Stimulated activated CD4-positive, alpha-beta T cell treated with anti-CD3 and anti-CD28 coated beads, Interleukin-12 subunit alpha, Interleukin-12 subunit beta, amount 100 ng/mL, for 4 hours (primary cell): ENCODE data around the gene KRTAP5-5.
"Not testable (repeated sequence)": the region's sequence is repeated elsewhere in the genome, so short reads cannot be mapped to it uniquely, and the experiment has no call there.

Experiments
- DNase-seq: peaks from one replicate; pipeline ENCODE4 v3.0.0-alpha.2; 2020

KRTAP5-5 gene

GRCh38 chr11:1643146-1643690 lies 13.6 kb downstream of the KRTAP5-5 start:
- DNase-seq, result no peak

GRCh38 chr11:1644601-1645356 lies 15.2 kb downstream of the KRTAP5-5 start:
- DNase-seq, result no peak

GRCh38 chr11:1645357-1645821 lies 15.8 kb downstream of the KRTAP5-5 start:
- DNase-seq, result no peak

DNA sequence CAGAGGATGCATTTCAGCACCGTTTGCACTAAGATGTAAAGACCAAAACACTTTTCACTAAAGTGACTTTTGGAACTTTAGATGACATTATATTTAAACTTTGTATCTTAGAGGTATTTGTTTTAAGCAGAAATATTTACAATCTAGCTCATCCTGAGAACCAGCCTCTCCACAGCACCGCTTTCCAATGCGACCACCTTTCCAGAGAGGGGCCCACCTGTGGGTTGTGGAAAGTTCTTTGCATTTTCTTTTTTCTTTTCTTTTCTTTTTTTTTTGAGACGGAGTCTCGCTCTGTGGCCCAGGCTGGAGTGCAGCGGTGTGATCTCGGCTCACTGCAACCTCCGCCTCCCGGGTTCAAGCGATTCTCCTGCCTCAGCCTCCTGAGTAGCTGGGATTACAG lies 17.0 kb downstream of the KRTAP5-5 start:
- not testable (repeated sequence) for DNase-seq

DNA sequence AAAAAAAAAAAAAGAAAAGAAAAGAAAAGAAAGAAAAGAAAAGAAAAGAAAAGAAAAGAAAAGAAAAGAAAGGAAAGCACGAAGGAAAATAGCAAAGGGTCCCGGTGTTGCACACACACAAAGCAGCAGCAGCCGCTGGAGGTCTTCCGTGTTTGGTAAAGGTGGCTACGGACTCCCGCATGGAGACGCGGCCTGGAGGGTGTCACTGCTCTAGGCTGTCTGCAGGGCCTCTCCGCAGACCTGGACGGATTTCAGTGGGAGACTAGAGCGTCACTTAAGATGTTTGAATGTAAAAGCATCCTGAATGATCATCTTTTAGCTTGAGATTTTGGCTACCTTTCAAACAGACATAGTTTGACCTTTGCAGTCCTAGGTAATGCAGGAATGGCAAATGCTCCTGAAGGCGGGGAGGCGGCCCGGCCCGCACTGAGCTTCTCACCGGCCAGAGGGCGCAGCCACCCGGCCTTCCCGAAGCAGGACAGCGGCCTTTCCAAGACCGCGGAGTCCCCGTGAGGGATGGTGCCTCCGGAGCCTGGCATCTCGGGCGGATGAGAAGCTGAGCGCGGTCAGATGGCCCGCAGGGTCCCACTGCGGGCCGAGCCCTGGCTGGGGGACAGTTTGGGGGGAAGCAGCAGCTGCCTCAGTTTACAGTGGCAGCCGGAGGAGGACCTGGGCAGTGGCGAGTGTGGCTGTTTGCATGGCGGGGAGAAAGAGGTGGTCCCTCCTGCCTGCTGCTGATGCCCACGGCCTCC lies 18.5 kb downstream of the KRTAP5-5 start:
- DNase-seq, result no peak

DNA sequence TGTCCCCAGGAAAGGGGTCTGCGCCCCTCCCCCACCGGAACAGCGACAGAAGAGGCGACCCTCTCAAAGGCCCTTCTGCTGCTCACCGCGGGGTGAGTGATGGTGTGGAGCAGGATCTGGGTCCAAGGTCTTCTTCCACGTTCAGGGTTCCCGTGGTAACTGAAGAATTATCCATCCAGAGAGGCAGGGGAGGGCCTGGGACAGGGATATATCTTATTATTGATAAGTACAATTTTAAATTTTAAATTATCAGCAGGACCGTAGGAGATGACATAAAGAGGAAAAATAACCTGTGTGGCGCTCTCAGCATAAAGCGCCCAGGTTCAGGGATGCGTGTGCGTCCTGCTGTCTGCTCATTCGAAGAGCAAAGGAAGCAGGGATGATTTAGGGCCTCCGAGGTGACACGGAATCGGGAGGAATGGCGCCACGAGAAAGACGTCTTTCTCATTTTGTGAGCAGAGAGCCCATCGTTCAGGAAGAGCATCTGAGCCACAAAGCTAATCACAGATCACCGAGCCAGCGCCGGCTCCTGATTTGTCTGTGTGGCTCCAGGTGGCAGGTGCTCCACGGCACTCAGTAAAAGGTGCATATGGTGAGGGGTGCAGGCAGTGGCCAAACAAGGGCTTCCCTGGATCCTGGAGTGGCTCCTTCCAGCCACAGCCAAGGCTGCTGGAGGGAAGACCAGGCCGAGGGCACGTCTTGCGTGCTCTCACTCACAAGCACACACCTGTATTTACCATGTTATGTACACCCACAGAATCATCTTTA lies 19.3 kb downstream of the KRTAP5-5 start:
- DNase-seq, result no peak

GRCh38 chr11:1650034-1650917 lies 20.7 kb downstream of the KRTAP5-5 start:
- no peak for DNase-seq

DNA sequence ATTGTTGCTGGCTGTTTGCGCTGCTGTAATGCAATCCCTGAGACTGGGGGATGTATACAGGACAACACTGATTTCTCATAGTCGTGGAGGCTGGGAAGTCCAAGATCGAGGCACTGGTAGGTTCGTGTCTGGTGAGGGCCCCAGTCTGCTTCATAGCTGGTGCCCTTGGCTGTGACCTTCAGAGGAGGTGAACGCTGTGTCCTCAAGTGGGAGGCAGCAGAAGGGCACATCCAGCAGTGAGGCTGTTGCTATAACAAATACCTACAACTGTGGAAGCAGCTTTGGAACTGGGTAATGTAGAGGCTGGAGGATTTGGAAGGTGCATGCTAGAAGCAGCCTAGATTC lies 21.3 kb downstream of the KRTAP5-5 start:
- DNase-seq, result no peak

DNA sequence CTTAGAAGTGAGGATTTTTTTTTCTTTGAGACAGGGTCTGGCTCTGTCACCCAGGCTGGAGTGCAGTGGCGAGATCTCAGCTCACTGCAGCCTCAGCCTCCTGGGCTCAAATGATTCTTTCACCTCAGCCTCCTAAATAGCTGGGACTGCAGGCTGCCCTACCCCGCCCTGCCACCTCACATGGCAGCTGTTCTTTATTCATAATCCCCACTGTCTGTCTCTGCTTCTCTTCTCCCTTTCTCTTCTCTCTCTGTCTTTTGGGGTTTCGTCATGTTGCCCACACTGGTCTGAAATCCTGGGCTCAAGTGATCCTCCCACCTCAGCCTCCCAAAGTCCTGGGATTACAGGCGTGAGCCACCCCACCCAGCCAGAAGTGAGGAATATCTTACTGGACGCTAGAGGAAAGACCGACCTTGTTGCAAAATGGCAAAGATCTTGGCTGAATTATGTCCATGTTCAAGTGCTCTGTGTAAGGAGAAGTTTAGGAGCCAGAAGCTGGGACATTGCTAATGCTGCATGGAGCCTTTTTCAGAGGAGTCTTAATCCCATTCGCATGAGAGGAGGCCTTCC lies 21.9 kb downstream of the KRTAP5-5 start:
- no peak for DNase-seq

- no peak for DNase-seq
Measured at GRCh38 chr11:1652026-1652425, 22.5 kb downstream of the KRTAP5-5 start.

DNA sequence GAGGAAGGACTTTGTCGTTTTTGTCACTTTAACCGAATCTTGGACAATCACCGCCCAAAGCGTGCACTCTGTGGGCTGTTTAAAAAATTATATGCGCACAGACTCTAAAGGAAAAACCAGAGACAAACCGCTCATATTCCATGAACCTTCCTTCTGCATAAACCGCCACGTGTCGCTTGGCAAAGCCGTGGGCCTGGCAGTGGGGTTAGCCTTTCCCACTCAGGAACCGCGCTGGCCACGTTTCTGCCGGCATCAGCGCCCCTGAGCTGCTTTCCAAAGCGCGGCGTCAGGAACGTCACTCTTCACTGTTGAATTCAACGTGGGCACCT lies 22.8 kb downstream of the KRTAP5-5 start:
- DNase-seq, result no peak

DNA sequence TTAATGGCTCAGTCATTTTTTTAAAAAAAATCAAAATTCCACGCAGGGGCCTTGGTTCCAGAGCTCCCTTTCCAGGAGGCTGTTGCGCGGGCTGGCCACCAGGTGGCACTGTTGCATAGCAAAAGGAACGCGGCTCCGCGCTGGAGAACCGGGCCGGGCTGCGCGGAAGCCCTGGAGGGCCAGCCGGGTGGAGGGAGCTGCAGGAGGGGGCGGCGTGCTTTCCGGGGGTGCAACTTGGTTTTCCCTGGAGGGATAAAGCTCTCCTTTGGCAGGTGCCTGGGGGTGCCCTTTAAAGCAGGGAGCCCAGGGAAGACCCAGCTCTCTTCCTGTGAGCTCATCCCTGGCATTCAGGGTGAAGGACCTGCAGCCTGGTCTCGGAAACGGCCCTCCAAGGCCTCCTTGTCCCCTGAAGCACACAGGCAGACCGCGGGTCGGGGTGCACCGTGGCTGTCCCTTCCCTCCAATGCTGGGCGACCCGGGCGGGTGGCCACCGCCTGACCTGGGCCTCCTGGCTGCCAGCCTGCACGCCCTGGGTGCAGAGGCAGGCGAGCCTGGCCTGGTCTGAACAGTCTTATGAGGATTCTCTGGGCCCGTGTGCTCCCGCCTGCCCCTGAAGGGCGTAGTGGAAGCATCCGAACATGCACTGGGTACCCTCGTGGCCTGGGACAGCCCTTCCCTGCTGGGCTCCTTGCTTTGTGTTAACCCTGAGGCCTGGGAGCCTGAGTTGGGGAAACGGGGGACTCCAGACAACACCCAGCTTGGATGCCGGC lies 23.4 kb downstream of the KRTAP5-5 start:
- peak; percentile 75 for DNase-seq

DNA sequence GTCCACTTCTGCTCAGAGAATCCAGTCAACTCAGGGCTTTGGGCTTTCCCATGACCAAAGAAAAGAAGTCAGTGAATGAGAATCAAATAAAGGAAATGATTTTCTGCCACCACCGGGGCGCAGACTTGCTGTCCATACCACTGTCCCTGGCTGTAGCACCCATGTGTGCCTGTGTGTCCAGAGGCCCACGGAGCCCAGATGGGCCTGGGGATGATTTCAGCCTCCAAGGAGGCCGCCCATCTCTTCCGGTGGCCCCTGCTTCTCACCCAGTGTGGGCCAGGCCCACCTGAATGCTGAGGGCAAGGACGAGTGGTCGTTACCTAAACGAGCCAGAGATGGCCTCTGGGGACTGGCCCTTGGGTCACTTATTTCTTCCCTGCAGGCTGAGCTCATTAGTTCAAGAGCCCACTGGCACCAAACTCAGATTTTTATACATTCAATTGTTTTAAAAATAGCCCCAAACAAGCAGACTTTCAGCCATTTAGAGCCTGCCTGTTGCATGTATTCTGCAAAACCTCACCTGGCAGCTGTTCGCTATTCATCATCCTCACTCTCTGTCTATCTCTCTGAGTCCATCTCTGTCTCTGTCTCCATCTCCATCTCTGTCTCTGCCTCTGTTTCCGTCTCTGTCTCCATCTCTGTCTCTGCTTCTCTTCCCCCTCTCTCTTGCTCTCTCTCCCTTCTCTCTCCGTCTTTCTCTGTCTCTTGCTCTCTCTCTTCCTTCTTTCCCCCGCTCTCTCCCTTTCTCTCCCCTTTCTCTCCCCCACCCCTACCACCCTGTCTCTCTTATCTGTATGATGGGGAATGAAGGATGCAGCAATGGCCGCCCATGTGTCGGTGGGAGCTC lies 24.2 kb downstream of the KRTAP5-5 start:
- DNase-seq, result no peak

GRCh38 chr11:1654388-1655167 lies 25.0 kb downstream of the KRTAP5-5 start:
- no peak for DNase-seq

GRCh38 chr11:1655168-1656060 lies 25.8 kb downstream of the KRTAP5-5 start:
- DNase-seq, result no peak

GRCh38 chr11:1656061-1656441 lies 26.5 kb downstream of the KRTAP5-5 start:
- DNase-seq, result no peak

- no peak for DNase-seq
Measured at GRCh38 chr11:1656670-1657069, 27.1 kb downstream of the KRTAP5-5 start.

GRCh38 chr11:1659506-1659905 lies 29.9 kb downstream of the KRTAP5-5 start:
- no peak for DNase-seq
